Suprapubic skin (tissue), 4 donors: ENCODE data around the gene UBE2E3.

Experiments
- EP300 ChIP-seq: sonication (generic); formaldehyde crosslinking; IDR thresholded peaks from one replicate; pipeline ENCODE4 v1.6.1; 2017; ENCODE audit warnings: antibody characterized with exemption
- POLR2A ChIP-seq, 2 donors: fragments of 450-650 bp; IDR thresholded peaks; one replicate each; pipeline ENCODE4 v1.6.1; 2017; ENCODE audit warnings: antibody characterized with exemption in 2 of 2, mild to moderate bottlenecking in 2 of 2, moderate library complexity in 2 of 2
- POLR2AphosphoS5 ChIP-seq, 3 donors: sonication (generic); formaldehyde crosslinking; IDR thresholded peaks; one replicate each; pipeline ENCODE4 v1.6.1; 2017; ENCODE audit warnings: antibody characterized with exemption in 3 of 3
- TF ChIP-seq, protein P1 (sequence below), 2 donors: fragments of 200-600 bp in 1 of 2; fragments of 450-650 bp in 1 of 2; sonication (generic) in 1 of 2; IDR thresholded peaks; one replicate each; pipeline ENCODE4 v1.5.1; 2016 to 2019; ENCODE audit warnings: antibody characterized with exemption in 2 of 2, mild to moderate bottlenecking in 1 of 2, moderate library complexity in 1 of 2

DNA sequence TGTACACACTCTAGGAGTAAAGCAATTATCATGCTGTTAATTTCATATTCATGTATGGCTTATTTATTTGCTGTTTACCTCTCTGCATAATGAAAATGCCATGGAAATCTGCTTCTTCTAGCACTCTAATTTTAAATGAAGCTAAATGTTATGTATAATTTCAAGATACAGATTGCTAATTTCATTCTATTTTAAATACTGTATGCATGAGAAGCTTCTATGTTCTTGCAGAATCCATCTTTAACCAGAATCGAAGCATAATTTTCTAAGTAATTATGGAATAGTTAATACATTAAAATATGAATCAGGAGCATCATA, 127.2 kb downstream of the UBE2E3 start:
- TF ChIP-seq POLR2AphosphoS5 (IDR thresholded peaks at IDR 0.05): no peak
- TF ChIP-seq, protein P1, sequence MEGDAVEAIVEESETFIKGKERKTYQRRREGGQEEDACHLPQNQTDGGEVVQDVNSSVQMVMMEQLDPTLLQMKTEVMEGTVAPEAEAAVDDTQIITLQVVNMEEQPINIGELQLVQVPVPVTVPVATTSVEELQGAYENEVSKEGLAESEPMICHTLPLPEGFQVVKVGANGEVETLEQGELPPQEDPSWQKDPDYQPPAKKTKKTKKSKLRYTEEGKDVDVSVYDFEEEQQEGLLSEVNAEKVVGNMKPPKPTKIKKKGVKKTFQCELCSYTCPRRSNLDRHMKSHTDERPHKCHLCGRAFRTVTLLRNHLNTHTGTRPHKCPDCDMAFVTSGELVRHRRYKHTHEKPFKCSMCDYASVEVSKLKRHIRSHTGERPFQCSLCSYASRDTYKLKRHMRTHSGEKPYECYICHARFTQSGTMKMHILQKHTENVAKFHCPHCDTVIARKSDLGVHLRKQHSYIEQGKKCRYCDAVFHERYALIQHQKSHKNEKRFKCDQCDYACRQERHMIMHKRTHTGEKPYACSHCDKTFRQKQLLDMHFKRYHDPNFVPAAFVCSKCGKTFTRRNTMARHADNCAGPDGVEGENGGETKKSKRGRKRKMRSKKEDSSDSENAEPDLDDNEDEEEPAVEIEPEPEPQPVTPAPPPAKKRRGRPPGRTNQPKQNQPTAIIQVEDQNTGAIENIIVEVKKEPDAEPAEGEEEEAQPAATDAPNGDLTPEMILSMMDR (IDR thresholded peaks at IDR 0.05): no peak
- TF ChIP-seq EP300: no peak
- TF ChIP-seq POLR2A (IDR thresholded peaks at IDR 0.05): no peak
